ENCODE data around the gene ZDHHC14.

ZDHHC14 gene

GRCh38 chr6:157538698-157539097 lies 157.7 kb downstream of the ZDHHC14 start:
- TF ChIP-seq, protein P1, sequence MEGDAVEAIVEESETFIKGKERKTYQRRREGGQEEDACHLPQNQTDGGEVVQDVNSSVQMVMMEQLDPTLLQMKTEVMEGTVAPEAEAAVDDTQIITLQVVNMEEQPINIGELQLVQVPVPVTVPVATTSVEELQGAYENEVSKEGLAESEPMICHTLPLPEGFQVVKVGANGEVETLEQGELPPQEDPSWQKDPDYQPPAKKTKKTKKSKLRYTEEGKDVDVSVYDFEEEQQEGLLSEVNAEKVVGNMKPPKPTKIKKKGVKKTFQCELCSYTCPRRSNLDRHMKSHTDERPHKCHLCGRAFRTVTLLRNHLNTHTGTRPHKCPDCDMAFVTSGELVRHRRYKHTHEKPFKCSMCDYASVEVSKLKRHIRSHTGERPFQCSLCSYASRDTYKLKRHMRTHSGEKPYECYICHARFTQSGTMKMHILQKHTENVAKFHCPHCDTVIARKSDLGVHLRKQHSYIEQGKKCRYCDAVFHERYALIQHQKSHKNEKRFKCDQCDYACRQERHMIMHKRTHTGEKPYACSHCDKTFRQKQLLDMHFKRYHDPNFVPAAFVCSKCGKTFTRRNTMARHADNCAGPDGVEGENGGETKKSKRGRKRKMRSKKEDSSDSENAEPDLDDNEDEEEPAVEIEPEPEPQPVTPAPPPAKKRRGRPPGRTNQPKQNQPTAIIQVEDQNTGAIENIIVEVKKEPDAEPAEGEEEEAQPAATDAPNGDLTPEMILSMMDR (IDR thresholded peaks at IDR 0.05; ENCODE audit: low read depth, low read length), result no peak
- DNase-seq (ENCODE audit: low read depth in 2 of 2), result no peak
- H3K4me3 ChIP-seq (replicated peaks in 1 of 2; ENCODE audit: low read depth in 2 of 2, low read length in 2 of 2), result no peak overlapping the region

DNA sequence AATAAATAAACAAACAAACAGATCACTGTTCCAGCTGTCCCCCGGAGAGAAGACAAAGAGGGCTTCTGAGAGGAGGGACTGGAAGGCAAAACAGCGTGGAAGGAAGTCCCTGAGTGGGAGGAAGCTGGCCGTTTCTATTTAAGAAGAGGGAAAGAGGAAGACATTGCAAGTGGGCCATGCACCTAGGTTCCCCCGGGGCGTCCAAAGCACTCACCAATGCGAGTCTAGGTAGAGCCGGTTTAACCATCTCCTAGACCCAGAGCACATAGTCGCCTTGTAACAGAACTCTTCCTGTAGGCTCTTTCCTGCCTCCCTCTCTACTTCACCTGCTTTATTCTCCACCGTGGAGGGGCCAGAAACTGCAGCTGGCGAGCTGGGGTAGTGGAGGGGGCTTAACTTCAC lies 158.4 kb downstream of the ZDHHC14 start:
- H3K4me3 ChIP-seq (replicated peaks in 1 of 2; ENCODE audit: low read depth in 2 of 2, low read length in 2 of 2), result no peak overlapping the region
- TF ChIP-seq, protein P1 (IDR thresholded peaks at IDR 0.05; ENCODE audit: low read depth, low read length), result no peak
- DNase-seq (ENCODE audit: low read depth in 2 of 2), result no peak

DNA sequence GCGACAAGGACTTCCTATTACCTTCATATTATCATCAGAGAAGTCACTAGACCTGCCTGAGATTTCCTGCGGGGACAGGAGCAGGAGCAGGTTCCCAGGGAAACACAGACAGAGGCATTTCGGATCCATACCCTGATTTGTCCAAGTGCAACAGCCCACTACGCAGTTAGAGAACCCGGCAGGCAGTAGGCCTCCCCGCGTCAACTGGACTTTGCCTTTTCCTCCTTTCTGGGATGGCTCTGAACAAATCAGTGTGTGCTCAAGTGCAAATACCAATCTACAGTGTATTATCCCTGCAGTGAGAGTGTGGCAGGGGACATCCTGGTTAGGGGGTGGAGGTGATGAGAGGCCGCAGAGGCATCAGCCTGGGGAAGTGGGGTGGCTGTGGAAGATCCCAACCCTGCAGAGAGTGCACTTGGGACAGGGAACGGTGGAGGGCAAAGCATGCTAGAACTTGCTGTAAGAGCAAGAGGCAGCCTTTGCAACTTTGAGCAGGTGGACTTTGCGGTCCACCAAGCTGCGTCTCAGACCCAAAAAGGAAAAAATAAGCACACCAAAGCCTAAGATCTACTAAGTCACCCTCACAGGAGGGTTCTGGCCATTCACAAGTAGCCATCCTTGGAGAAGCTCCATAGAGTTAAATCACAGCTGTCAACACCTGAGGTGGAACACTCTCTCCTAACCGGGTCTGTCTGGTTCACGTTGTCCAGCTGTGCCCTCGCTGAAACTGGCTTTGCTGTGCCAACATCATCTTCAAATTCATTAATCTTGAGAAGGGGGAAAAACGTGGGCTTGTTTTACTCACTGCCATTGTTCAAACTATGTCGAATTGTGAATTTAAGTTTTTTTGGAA lies 159.1 kb downstream of the ZDHHC14 start:
- no peak overlapping the region for H3K4me3 ChIP-seq (replicated peaks in 1 of 2; ENCODE audit: low read depth in 2 of 2, low read length in 2 of 2)
- DNase-seq (ENCODE audit: low read depth in 2 of 2), result no peak
- TF ChIP-seq, protein P1 (IDR thresholded peaks at IDR 0.05; ENCODE audit: low read depth, low read length), result no peak

DNA sequence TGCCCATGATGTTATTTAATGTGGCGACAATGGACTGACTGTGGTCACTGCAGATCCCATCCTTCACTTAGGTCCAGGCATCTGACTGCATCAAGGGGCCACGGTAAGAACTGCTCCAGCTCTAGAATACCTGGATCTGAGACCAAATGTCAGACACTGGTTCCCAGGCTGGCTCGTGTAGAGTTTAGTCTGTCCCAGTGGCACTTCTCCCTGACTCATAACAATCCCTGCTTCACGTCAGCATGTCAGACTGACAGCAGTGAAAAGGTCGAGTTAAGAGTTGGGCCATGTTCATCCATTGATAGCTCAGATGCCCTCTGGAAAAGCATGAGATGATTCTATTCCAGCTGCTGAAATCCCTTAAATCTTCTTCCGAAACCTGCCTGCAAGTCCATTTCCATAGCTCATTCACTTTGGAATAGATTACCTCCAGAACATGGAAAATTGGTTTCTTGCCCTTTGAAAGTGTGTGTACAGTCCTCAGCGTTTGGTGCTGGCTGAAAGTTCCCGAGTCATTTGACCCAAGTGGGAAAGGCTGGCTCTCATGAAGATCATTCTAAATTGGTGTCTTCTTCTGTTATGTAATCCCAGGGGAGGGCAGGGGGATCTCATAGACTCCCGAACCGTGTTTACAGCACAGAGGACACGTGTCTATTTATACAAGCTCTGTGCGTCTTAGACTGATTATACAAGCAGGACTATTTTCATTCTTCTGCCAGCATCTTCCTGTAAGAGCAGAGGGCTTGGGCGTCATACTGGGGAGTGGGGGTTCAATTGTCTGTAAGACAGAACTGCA lies 160.8 kb downstream of the ZDHHC14 start:
- TF ChIP-seq, protein P1 (IDR thresholded peaks at IDR 0.05; ENCODE audit: low read depth, low read length), result no peak
- no peak overlapping the region for H3K4me3 ChIP-seq (replicated peaks in 1 of 2; ENCODE audit: low read depth in 2 of 2, low read length in 2 of 2)
- DNase-seq (ENCODE audit: low read depth in 2 of 2), result no peak

DNA sequence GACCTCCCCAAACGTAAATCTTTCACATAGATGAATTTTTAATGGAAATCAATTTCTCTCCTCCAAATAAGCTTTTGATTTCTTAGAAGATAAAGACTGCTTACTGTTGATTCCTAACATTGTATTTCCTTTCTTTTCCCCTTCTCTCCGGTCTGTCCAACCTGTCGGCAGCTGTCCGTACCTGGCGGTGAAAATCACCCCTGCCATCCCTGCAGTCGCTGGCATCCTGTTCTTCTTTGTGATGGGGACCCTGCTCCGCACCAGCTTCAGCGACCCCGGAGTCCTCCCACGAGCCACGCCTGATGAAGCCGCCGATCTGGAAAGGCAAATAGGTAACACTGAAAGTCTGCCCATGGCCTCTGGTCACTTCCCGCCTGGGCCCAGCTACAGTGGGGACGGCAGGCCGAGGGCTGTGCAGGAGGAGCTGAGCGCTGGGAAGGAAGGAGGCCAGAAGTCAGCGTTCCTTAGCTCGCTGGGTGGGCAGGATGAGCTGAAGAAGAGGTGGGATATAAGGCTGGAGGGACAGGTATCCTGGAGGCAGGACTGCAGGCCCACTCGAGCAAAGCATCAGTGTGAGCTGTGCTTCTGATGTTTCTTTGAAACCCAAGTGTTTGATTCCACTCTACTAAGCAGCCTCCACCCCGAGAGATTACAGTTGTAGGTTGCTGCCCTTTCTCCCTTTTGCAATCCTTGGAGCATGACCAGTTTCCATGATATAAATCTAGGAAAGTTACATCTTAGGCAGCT lies 161.6 kb downstream of the ZDHHC14 start:
- no peak overlapping the region for H3K4me3 ChIP-seq (replicated peaks in 1 of 2; ENCODE audit: low read depth in 2 of 2, low read length in 2 of 2)
- TF ChIP-seq, protein P1 (IDR thresholded peaks at IDR 0.05; ENCODE audit: low read depth, low read length), result no peak
- no peak for DNase-seq (ENCODE audit: low read depth in 2 of 2)

DNA sequence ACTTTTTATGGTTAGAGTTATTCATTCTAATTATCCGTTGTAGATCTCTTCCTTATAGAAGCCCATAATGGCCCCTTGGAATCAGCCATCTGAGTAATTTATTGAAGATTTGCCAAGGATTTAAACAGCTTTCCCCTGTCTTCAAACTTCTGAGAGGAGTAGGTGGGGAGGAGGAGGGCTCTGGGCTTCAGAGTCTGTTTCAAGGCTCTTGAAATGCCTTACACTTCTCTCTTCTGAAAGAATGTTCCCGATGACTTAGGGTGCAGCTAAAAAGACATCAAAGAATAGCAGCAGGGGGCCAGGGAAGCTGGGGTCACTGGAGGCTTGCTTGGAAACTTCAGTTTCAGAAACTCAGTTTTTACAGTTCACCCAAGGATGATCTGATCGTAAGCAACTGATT lies 165.3 kb downstream of the ZDHHC14 start:
- TF ChIP-seq, protein P1 (IDR thresholded peaks at IDR 0.05; ENCODE audit: low read depth, low read length), result no peak
- peak in 1 of 2 donors; percentile 5 for DNase-seq (ENCODE audit: low read depth in 2 of 2)

More for the DNA sequence above, 165.3 kb downstream of the ZDHHC14 start:
- H3K4me3 ChIP-seq (replicated peaks in 1 of 2; ENCODE audit: low read depth in 2 of 2, low read length in 2 of 2), result no peak overlapping the region

Data from cardiac fibroblast (primary cell).